ENCODE data around the gene LTO1. TPM values are rescaled to one million over a fixed set of nuclear protein-coding genes. Genes with fewer than 3 reads are reported as not detected.
A peak's percentile ranks its signal among the peaks of the same experiment; 100 is the strongest.

The LTO1 gene
- total RNA-seq, 1 experiment from 2014 or later: 27.5 TPM

- TF ChIP-seq ZNF416 (CRISPR knock-in tag; IDR thresholded peaks at IDR 0.05) (no peak), NFYB (CRISPR knock-in tag; conservative IDR thresholded peaks at IDR 0.05; ENCODE audit: low read depth) (no peak), IRF2 (CRISPR knock-in tag; IDR thresholded peaks at IDR 0.05; ENCODE audit: borderline replicate concordance, low read depth) (no peak), FOXP1 (CRISPR knock-in tag; IDR thresholded peaks at IDR 0.05; ENCODE audit: borderline replicate concordance) (no peak), ZBTB21 (CRISPR knock-in tag; IDR thresholded peaks at IDR 0.05; ENCODE audit: borderline replicate concordance) (no peak)
These were observed 15.6 kb downstream of the LTO1 start (continued) for GRCh38 chr11:69659591-69659990.

GRCh38 chr11:69658626-69659450 lies 16.3 kb downstream of the LTO1 start:
- DNase-seq (ENCODE audit: low spot score) (no peak), ATAC-seq (no peak)
- ChIA-PET CTCF (interaction anchor here (0.5 to 5.8 kb wide), 14 partner anchors 12 to 563 kb away, joined by 3 to 34 read pairs (median 4); no protein-coding TSS in a partner anchor), POLR2A (interaction anchor here (1.2 to 1.7 kb wide), 2 partner anchors 10 to 20 kb away, joined by 4 to 5 read pairs; no protein-coding TSS in a partner anchor)
- peak overlapping the region; percentile 19; the same call in 1 of the 2 replicates for H3K27ac Mint-ChIP-seq
- H3K27me3 Mint-ChIP-seq (ENCODE audit: low read depth): no peaks in the 10 kb centered on the region
- H3K36me3 Mint-ChIP-seq: peaks cover 5% of the 10 kb centered on the region; the same call in 1 of the 2 replicates
- no peaks in the 10 kb centered on the region for H3K9me3 Mint-ChIP-seq
- no peak overlapping the region for H3K4me3 Mint-ChIP-seq
- H3K4me1 Mint-ChIP-seq: peaks cover 25% of the 10 kb centered on the region
- TF ChIP-seq PRRX2 (CRISPR knock-in tag; IDR thresholded peaks at IDR 0.05) (no peak), JUN (CRISPR knock-in tag; IDR thresholded peaks at IDR 0.05) (no peak), AFF4 (CRISPR knock-in tag; IDR thresholded peaks at IDR 0.05; ENCODE audit: borderline replicate concordance) (no peak), ZMAT4 (CRISPR knock-in tag; IDR thresholded peaks at IDR 0.05) (no peak), MAX (CRISPR knock-in tag; IDR thresholded peaks at IDR 0.05) (no peak), ZNF512 (CRISPR knock-in tag; IDR thresholded peaks at IDR 0.05; ENCODE audit: borderline replicate concordance) (no peak), MXD4 (CRISPR knock-in tag; IDR thresholded peaks at IDR 0.05; ENCODE audit: borderline replicate concordance) (no peak), ZNF232 (CRISPR knock-in tag; IDR thresholded peaks at IDR 0.05) (no peak), ZNF138 (CRISPR knock-in tag; conservative IDR thresholded peaks at IDR 0.05) (no peak), E2F4 (CRISPR knock-in tag; IDR thresholded peaks at IDR 0.05; ENCODE audit: borderline replicate concordance, low read depth) (no peak), ATF6 (CRISPR knock-in tag; IDR thresholded peaks at IDR 0.05) (no peak), NR3C1 (CRISPR knock-in tag; conservative IDR thresholded peaks at IDR 0.05; ENCODE audit: low read depth) (no peak), ZNF532 (CRISPR knock-in tag; IDR thresholded peaks at IDR 0.05; ENCODE audit: borderline replicate concordance) (no peak), SMAD3 (CRISPR knock-in tag; IDR thresholded peaks at IDR 0.05; ENCODE audit: borderline replicate concordance) (no peak)
